SH-SY5Y (cell line): Measurements from ENCODE around the gene MAGI2.

ENCODE experiments used
- GATA2 ChIP-seq: IDR thresholded peaks from 2 replicates; pipeline ENCODE4 v1.6.1; 2011; ENCODE audit warnings: mild to moderate bottlenecking, low read depth, low read length
- GATA3 ChIP-seq: IDR thresholded peaks from 2 replicates; pipeline ENCODE4 v1.6.1; 2011; ENCODE audit warnings: low read depth, mild to moderate bottlenecking, low read length, moderate library complexity

GRCh38 chr7:78002715-78003114, 1450.8 kb downstream of the MAGI2 start:
- TF ChIP-seq GATA3 = no peak
- no peak for TF ChIP-seq GATA2
